ENCODE data around the gene ACVR1B. TPM values are rescaled to one million over a fixed set of nuclear protein-coding genes. Genes with fewer than 3 reads are reported as not detected.
A peak's percentile ranks its signal among the peaks of the same experiment; 100 is the strongest.

The ACVR1B gene
- total and polyA plus RNA-seq, 2 donors (not counting 1 experiment from before 2014, with no cell fraction given): 3.4 to 10.6 TPM

GRCh38 chr12:51949342-51950030, 2.0 kb upstream of the ACVR1B start:
- intact Hi-C loops (cut with micrococcal nuclease): loop anchor here (5.0 kb wide), 3 partner anchors 83 to 1058 kb away; partner anchors contain the start of gene EIF4B
- Histone ChIP-seq H3K4me1 (ENCODE audit: control insufficient read depth in 2 of 2, insufficient read depth in 2 of 2, low read length in 2 of 2) (peaks cover 9 to 18% of the 10 kb centered on the region in 2 donors), H3K36me3 (replicated peaks in 1 of 2; ENCODE audit: control extremely low read depth in 1 of 2, control insufficient read depth in 1 of 2, extremely low read depth in 1 of 2, insufficient read depth in 2 of 2, low read length in 1 of 2) (no peaks in the 10 kb centered on the region), H3K9ac (ENCODE audit: low read length) (no peak overlapping the region), H3K4me3 (ENCODE audit: control extremely low read depth in 1 of 5, extremely low read depth in 1 of 5, insufficient read depth in 1 of 5, low read depth in 2 of 5, low read length in 4 of 5) (no peak overlapping the region), H3K4me2 (replicated peaks; ENCODE audit: low read depth, low read length, poor library complexity, severe bottlenecking) (no peak overlapping the region), H3K9me3 (ENCODE audit: control extremely low read depth in 1 of 3, control insufficient read depth in 2 of 3, insufficient read depth in 1 of 3, low read length in 2 of 3) (peaks cover 0 to 6% (median 5%) of the 10 kb centered on the region in 3 donors), H2AFZ (ENCODE audit: insufficient read depth, low read depth, low read length, poor library complexity, severe bottlenecking) (no peak overlapping the region), H3K27me3 (replicated peaks in 1 of 4; ENCODE audit: control extremely low read depth in 1 of 4, control insufficient read depth in 3 of 4, insufficient read depth in 4 of 4, low read length in 3 of 4) (peaks cover 0 to 28% (median 6%) of the 10 kb centered on the region in 4 experiments), H4K20me1 (ENCODE audit: control insufficient read depth, insufficient read depth, low read length, poor library complexity, severe bottlenecking) (no peaks in the 10 kb centered on the region), H3K79me2 (ENCODE audit: control insufficient read depth, insufficient read depth, low read length) (no peaks in the 10 kb centered on the region), H3K27ac (ENCODE audit: low read length in 2 of 2) (no peak overlapping the region)
- ATAC-seq (ENCODE audit: low read depth) (no peak), DNase-seq (no peak)
- peaks cover under 1% of the 10 kb centered on the region for H3K9me3 Mint-ChIP-seq (ENCODE audit: insufficient read depth)
- 67% methylated on average over 3 of the region's 6 CpGs for WGBS (ENCODE audit: insufficient coverage)
- H3K27ac Mint-ChIP-seq: no peak overlapping the region
- H3K4me1 Mint-ChIP-seq: peaks cover 23% of the 10 kb centered on the region
- ChIA-PET POLR2A (no interaction called here), CTCF (interaction anchor here (0.9 to 1.6 kb wide), 4 partner anchors 13 to 43 kb away, joined by 3 to 6 read pairs (median 4); no protein-coding TSS in a partner anchor)
- H3K27me3 Mint-ChIP-seq: peaks cover 35% of the 10 kb centered on the region
- peak overlapping the region; percentile 48 for H3K4me3 Mint-ChIP-seq
- no peak for TF ChIP-seq CTCF (IDR thresholded peaks at IDR 0.05)
- TF ChIP-seq EZH2 (IDR thresholded peaks at IDR 0.05; ENCODE audit: borderline replicate concordance, insufficient read depth, low read depth, low read length, poor library complexity, severe bottlenecking): no peak

- no peak for ATAC-seq (ENCODE audit: low read depth)
- Mint-ChIP-seq H3K4me1 (peaks cover 26% of the 10 kb centered on the region), H3K9me3 (ENCODE audit: insufficient read depth) (no peaks in the 10 kb centered on the region), H3K27me3 (peaks cover 30% of the 10 kb centered on the region), H3K4me3 (peak overlapping the region; percentile 97), H3K27ac (peak overlapping the region; percentile 80)
- Histone ChIP-seq H3K79me2 (ENCODE audit: control insufficient read depth, insufficient read depth, low read length) (no peaks in the 10 kb centered on the region), H3K9me3 (ENCODE audit: control extremely low read depth in 1 of 3, control insufficient read depth in 2 of 3, insufficient read depth in 1 of 3, low read length in 2 of 3) (peaks cover 0 to 3% (median 0%) of the 10 kb centered on the region in 3 donors), H3K36me3 (replicated peaks in 1 of 2; ENCODE audit: control extremely low read depth in 1 of 2, control insufficient read depth in 1 of 2, extremely low read depth in 1 of 2, insufficient read depth in 2 of 2, low read length in 1 of 2) (no peaks in the 10 kb centered on the region), H3K9ac (ENCODE audit: low read length) (peak overlapping the region; percentile 71), H3K4me3 (ENCODE audit: control extremely low read depth in 1 of 5, extremely low read depth in 1 of 5, insufficient read depth in 1 of 5, low read depth in 2 of 5, low read length in 4 of 5) (peak overlapping the region; percentile 48 to 75 (median 70)), H3K4me2 (replicated peaks; ENCODE audit: low read depth, low read length, poor library complexity, severe bottlenecking) (peak overlapping the region; percentile 89), H2AFZ (ENCODE audit: insufficient read depth, low read depth, low read length, poor library complexity, severe bottlenecking) (peak overlapping the region; percentile 82), H3K4me1 (ENCODE audit: control insufficient read depth in 2 of 2, insufficient read depth in 2 of 2, low read length in 2 of 2) (peaks cover 9 to 18% of the 10 kb centered on the region in 2 donors), H3K27me3 (replicated peaks in 1 of 4; ENCODE audit: control extremely low read depth in 1 of 4, control insufficient read depth in 3 of 4, insufficient read depth in 4 of 4, low read length in 3 of 4) (peaks cover 0 to 28% (median 6%) of the 10 kb centered on the region in 4 experiments), H4K20me1 (ENCODE audit: control insufficient read depth, insufficient read depth, low read length, poor library complexity, severe bottlenecking) (no peaks in the 10 kb centered on the region), H3K27ac (ENCODE audit: low read length in 2 of 2) (no peak overlapping the region)
- intact Hi-C loops (cut with micrococcal nuclease): loop anchor here (1.0 to 5.0 kb wide), 4 partner anchors 56 to 1057 kb away; partner anchors contain the start of genes EIF4B and TAMALIN
- 0% methylated on average over 4 of the region's 5 CpGs for WGBS (ENCODE audit: insufficient coverage)
- CTCF ChIA-PET: interaction anchor here (0.9 to 1.1 kb wide), 3 partner anchors 11 to 42 kb away, joined by 3 to 4 read pairs (median 4); no protein-coding TSS in a partner anchor
- no peak for DNase-seq
- TF ChIP-seq CTCF (IDR thresholded peaks at IDR 0.05): no peak
- no peak for TF ChIP-seq EZH2 (IDR thresholded peaks at IDR 0.05; ENCODE audit: borderline replicate concordance, insufficient read depth, low read depth, low read length, poor library complexity, severe bottlenecking)
- POLR2A ChIA-PET: no interaction called here
Measured at GRCh38 chr12:51950682-51951198, 759 bp upstream of the ACVR1B start.

All from B cell (primary cell).